Esophagus squamous epithelium (tissue), 5 donors: ENCODE data around the gene SYNE3. TPM values are rescaled to one million over a fixed set of nuclear protein-coding genes. Genes with fewer than 3 reads are reported as not detected.

Experiments
- DNase-seq: peaks from one replicate; lab custom pipeline; 2025; lab: John Stamatoyannopoulos, UW
- H3K27ac ChIP-seq, 4 donors: fragments of 200-600 bp; sonication (generic); one replicate each; pipeline ENCODE4 v1.5.1; 2016 to 2019; ENCODE audit warnings: mild to moderate bottlenecking in 1 of 4
- H3K27me3 ChIP-seq, 4 donors: fragments of 200-600 bp; sonication (generic); 1 replicate in 3 of 4; 2 replicates in 1 of 4; pipeline versions ENCODE4 v1.5.1 to v1.6.0; 2017 to 2021; ENCODE audit warnings: antibody characterized with exemption in 1 of 4
- H3K36me3 ChIP-seq, 3 donors: fragments of 200-600 bp; sonication (generic); one replicate each; pipeline ENCODE4 v1.5.1; 2016 to 2019
- H3K4me1 ChIP-seq, 3 donors: fragments of 200-600 bp; sonication (generic); one replicate each; pipeline ENCODE4 v1.5.1; 2017 to 2019
- H3K4me3 ChIP-seq, 4 donors: fragments of 200-600 bp; sonication (generic); 1 replicate in 3 of 4; 2 replicates in 1 of 4; pipeline ENCODE4 v1.5.1; 2016 to 2019; ENCODE audit warnings: mild to moderate bottlenecking in 2 of 4, moderate library complexity in 1 of 4
- H3K9me3 ChIP-seq, 3 donors: fragments of 200-600 bp; sonication (generic); one replicate each; pipeline ENCODE4 v1.5.1; 2016 to 2019
- POLR2A ChIP-seq, 4 donors: fragments of 450-650 bp; IDR thresholded peaks; one replicate each; pipeline ENCODE4 v1.6.1; 2017; ENCODE audit warnings: antibody characterized with exemption in 4 of 4, mild to moderate bottlenecking in 4 of 4, moderate library complexity in 3 of 4
- WGBS, 2 donors: methylation state at CpG; one replicate each; pipeline ENCODE4 v1.1.5; 2018; 5-methylcytosine and 5-hydroxymethylcytosine counted together
- intact Hi-C: fragments of 100-400 bp; cut with DNase I; formaldehyde crosslinking; loops from one replicate; pipeline ENCODE4 v1.15.0; 2022
- total RNA-seq, 4 donors: library from RNA; depleted of rRNA; stranded (reverse); fragments of >200 nt; gene quantifications; one replicate each; pipeline ENCODE4 v1.1.0, GENCODE V29; 2016
- TF ChIP-seq, protein P1 (sequence below), 6 experiments: fragments of 450-650 bp in 4 of 6; fragments of 200-600 bp in 2 of 6; sonication (generic) in 2 of 6; IDR thresholded peaks; one replicate each; pipeline ENCODE4 v1.5.1; 2016 to 2019; ENCODE audit warnings: antibody characterized with exemption in 6 of 6, mild to moderate bottlenecking in 4 of 6, moderate library complexity in 4 of 6
- donor health status: DM: yes; HTN: yes; CAD: no.

The SYNE3 gene
- total RNA-seq, 4 donors from 2014 or later, result 1.5 to 11.6 (median 5.5) TPM

DNA sequence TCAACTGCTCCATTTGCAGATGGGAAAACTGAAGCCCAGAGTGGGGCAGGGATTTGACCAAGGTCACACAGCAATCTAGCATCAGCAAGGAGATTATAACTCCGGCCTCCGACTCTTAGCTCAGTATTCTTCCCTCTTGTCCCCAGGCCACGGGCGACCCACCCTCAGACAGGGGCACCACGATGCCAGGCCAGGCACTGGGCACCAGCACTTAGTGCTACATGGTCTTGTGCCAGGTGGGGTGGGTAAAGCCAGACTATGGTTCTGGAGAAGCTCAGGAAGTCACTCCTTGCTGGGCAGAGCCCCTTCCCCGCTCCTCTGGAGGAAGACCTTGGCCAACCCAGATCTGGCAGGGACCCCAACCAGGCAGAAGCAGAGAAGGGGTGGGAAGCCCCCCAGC is 41.5 kb downstream of the SYNE3 start:
- intact Hi-C loops, result no loop called here
- Histone ChIP-seq H3K4me1 (peaks cover 4 to 51% (median 11%) of the 10 kb centered on the region in 3 donors), H3K9me3 (no peaks in the 10 kb centered on the region), H3K36me3 (peaks cover 4 to 39% (median 5%) of the 10 kb centered on the region in 3 donors), H3K4me3 (no peak overlapping the region), H3K27ac (no peak overlapping the region), H3K27me3 (peaks cover 0 to 7% (median 0%) of the 10 kb centered on the region in 4 donors)
- 83% methylated on average over 1 of the region's 6 CpGs; no CpG with 5 or more reads in 1 of the 2 donors for WGBS, 2 donors
- TF ChIP-seq POLR2A (IDR thresholded peaks at IDR 0.05), result no peak
- TF ChIP-seq, protein P1, sequence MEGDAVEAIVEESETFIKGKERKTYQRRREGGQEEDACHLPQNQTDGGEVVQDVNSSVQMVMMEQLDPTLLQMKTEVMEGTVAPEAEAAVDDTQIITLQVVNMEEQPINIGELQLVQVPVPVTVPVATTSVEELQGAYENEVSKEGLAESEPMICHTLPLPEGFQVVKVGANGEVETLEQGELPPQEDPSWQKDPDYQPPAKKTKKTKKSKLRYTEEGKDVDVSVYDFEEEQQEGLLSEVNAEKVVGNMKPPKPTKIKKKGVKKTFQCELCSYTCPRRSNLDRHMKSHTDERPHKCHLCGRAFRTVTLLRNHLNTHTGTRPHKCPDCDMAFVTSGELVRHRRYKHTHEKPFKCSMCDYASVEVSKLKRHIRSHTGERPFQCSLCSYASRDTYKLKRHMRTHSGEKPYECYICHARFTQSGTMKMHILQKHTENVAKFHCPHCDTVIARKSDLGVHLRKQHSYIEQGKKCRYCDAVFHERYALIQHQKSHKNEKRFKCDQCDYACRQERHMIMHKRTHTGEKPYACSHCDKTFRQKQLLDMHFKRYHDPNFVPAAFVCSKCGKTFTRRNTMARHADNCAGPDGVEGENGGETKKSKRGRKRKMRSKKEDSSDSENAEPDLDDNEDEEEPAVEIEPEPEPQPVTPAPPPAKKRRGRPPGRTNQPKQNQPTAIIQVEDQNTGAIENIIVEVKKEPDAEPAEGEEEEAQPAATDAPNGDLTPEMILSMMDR (IDR thresholded peaks at IDR 0.05), result no peak
- no peak for DNase-seq

DNA sequence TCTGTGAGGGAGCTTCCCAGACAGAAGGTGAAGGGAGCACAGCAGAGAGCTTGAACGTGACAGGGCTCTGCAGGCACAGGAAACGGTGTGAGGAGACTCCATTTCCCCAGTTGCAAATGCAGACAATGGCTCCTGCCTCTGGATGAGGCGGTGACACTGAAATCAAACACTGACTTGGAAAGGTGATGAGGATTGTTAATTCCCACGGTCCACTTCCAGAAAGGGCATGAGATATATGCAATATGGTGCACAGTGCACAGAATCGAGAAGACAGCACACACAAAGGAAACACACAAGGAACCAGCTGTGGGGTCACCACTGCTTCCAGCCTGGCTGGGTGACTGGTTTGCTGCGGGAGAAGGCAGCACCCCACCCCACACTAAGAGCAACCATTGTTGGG is 42.0 kb downstream of the SYNE3 start:
- H3K9me3 ChIP-seq, result no peaks in the 10 kb centered on the region
- peaks cover 0 to 47% (median 6%) of the 10 kb centered on the region in 3 donors for H3K4me1 ChIP-seq
- TF ChIP-seq, protein P1 (IDR thresholded peaks at IDR 0.05), result no peak
- TF ChIP-seq POLR2A (IDR thresholded peaks at IDR 0.05), result no peak
- H3K27ac ChIP-seq, result no peak overlapping the region
- peaks cover 4 to 44% (median 5%) of the 10 kb centered on the region in 3 donors for H3K36me3 ChIP-seq
- no peak overlapping the region for H3K4me3 ChIP-seq
- WGBS, 2 donors, result 79 to 81% methylated on average over 5 to 6 of the region's 6 CpGs
- H3K27me3 ChIP-seq, result peaks cover 0 to 3% (median 0%) of the 10 kb centered on the region in 4 donors
- intact Hi-C loops, result no loop called here
- no peak for DNase-seq

DNA sequence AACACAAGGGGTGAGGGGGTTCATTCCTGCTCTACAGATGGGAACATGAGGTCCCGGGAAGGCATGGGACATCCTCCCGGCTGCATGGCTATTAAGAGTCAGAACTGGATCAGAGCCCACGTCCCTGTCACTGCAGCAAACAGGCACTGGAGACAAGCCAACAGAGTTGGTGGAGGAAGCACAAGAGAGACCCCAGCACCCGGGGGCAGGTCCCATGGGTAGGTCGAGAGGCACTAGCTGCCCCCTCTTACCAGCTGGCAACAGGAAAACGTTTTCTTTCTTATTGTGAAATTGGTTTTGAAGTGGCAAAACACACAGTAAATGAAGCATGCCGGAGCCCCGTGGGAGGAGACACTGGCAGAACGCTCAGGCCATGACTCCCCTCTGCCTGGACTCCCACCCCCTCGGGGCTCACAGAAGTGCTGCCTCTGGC is 43.6 kb downstream of the SYNE3 start:
- Histone ChIP-seq H3K4me3 (no peak overlapping the region), H3K4me1 (peaks cover 0 to 31% (median 0%) of the 10 kb centered on the region in 3 donors), H3K36me3 (peaks cover 4 to 57% (median 5%) of the 10 kb centered on the region in 3 donors), H3K9me3 (no peaks in the 10 kb centered on the region), H3K27me3 (no peaks in the 10 kb centered on the region), H3K27ac (peak overlapping the region in 1 of 4 donors; percentile 36)
- 36 to 41% methylated on average over 4 to 8 of the region's 10 CpGs for WGBS, 2 donors
- no peak for DNase-seq
- TF ChIP-seq, protein P1 (IDR thresholded peaks at IDR 0.05), result no peak
- TF ChIP-seq POLR2A (IDR thresholded peaks at IDR 0.05), result no peak
- intact Hi-C loops, result no loop called here

DNA sequence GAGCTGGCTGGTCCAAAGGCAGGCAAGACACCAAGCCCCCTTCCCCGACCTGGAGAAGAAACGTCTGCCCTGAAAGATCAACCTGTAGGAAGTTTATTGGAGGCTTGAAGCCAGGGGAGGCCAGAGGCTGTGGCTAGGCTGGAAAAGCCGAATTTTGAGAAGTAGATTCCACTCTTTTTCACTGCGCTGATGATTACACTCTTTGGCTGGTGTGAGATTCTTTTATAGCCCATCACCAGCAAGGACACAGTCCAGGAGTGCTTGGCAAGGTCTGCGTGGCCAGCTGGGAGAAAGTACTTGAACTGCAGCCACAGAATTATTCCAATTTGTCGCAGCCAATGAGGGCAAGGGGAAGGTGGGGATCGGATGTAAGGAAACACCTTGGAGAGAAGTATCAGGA is 45.0 kb downstream of the SYNE3 start:
- H3K36me3 ChIP-seq, result peaks cover 4 to 70% (median 5%) of the 10 kb centered on the region in 3 donors

DNA sequence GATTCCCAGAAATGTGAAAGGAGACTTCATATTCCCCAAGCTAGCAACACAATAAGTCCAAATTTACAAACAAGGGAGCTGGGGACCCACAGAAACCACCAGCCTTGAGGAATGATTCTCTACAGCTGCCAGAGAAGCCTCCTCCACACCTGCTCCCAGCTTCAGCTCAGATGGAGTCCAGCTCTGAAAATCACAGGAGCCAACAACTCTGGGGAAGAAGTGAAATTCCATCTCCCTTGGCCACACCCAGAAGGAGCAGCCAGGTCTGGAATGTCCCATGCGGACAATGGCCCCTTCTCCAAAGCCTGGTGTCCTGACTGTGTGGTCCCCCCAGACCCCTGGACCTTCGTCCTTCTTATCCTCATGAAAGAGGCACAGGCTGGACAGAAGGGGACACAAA is 45.4 kb downstream of the SYNE3 start:
- Histone ChIP-seq H3K27me3 (no peaks in the 10 kb centered on the region), H3K4me3 (no peak overlapping the region), H3K4me1 (peaks cover 0 to 24% (median 0%) of the 10 kb centered on the region in 3 donors), H3K9me3 (no peaks in the 10 kb centered on the region), H3K27ac (peak overlapping the region in 1 of 4 donors; percentile 17), H3K36me3 (peaks cover 4 to 75% (median 5%) of the 10 kb centered on the region in 3 donors)
- no peak for TF ChIP-seq POLR2A (IDR thresholded peaks at IDR 0.05)
- TF ChIP-seq, protein P1 (IDR thresholded peaks at IDR 0.05), result no peak
- no peak for DNase-seq
- 72 to 100% methylated on average over 1 to 2 of the region's 2 CpGs for WGBS, 2 donors
- intact Hi-C loops, result no loop called here

More for the DNA sequence above, 45.0 kb downstream of the SYNE3 start:
- WGBS, 2 donors, result 71 to 72% methylated on average over 6 to 7 of the region's 7 CpGs
- TF ChIP-seq, protein P1 (IDR thresholded peaks at IDR 0.05), result no peak
- TF ChIP-seq POLR2A (IDR thresholded peaks at IDR 0.05), result no peak
- no peak overlapping the region for H3K4me3 ChIP-seq
- H3K4me1 ChIP-seq, result peaks cover 0 to 24% (median 0%) of the 10 kb centered on the region in 3 donors
- no peak for DNase-seq
- H3K27me3 ChIP-seq, result no peaks in the 10 kb centered on the region
- intact Hi-C loops, result no loop called here
- no peaks in the 10 kb centered on the region for H3K9me3 ChIP-seq
- peak overlapping the region in 1 of 4 donors; percentile 17 for H3K27ac ChIP-seq
